ENCODE results near the gene PLA2G6.
"Not testable (repeated sequence)": the region's sequence is repeated elsewhere in the genome, so short reads cannot be mapped to it uniquely, and the experiment has no call there.

Gene PLA2G6

GRCh38 chr22:38129021-38129420 lies 52.6 kb downstream of the PLA2G6 start:
- FAIRE-seq = no peak

- no peak for FAIRE-seq
Measured at GRCh38 chr22:38127869-38128268, 53.8 kb downstream of the PLA2G6 start.

GRCh38 chr22:38126928-38127668 lies 54.5 kb downstream of the PLA2G6 start:
- FAIRE-seq = no peak

GRCh38 chr22:38125751-38126201 lies 55.9 kb downstream of the PLA2G6 start:
- no peak for FAIRE-seq

GRCh38 chr22:38125038-38125610 lies 56.5 kb downstream of the PLA2G6 start:
- FAIRE-seq = no peak

GRCh38 chr22:38124236-38124974 lies 57.2 kb downstream of the PLA2G6 start:
- FAIRE-seq = no peak

- no peak for FAIRE-seq
Measured at GRCh38 chr22:38122616-38123015, 59.0 kb downstream of the PLA2G6 start.

GRCh38 chr22:38120359-38121110 lies 61.1 kb downstream of the PLA2G6 start:
- no peak for FAIRE-seq

- FAIRE-seq = not testable (repeated sequence)
Measured at GRCh38 chr22:38118747-38119146, 62.9 kb downstream of the PLA2G6 start.

- FAIRE-seq = no peak
Measured at GRCh38 chr22:38118182-38118581, 63.4 kb downstream of the PLA2G6 start.

GRCh38 chr22:38117556-38117955 lies 64.1 kb downstream of the PLA2G6 start:
- FAIRE-seq = not testable (repeated sequence)

- FAIRE-seq = no peak
Measured at GRCh38 chr22:38115423-38116205, 66.0 kb downstream of the PLA2G6 start.

- FAIRE-seq = no peak
Measured at GRCh38 chr22:38114484-38115398, 66.9 kb downstream of the PLA2G6 start.

- no peak for FAIRE-seq
Measured at GRCh38 chr22:38112381-38112780, 69.2 kb downstream of the PLA2G6 start.

- FAIRE-seq = no peak
Measured at GRCh38 chr22:38111925-38112355, 69.7 kb downstream of the PLA2G6 start.

- no peak for FAIRE-seq
Measured at GRCh38 chr22:38110863-38111852, 70.5 kb downstream of the PLA2G6 start.

GRCh38 chr22:38110008-38110862 lies 71.4 kb downstream of the PLA2G6 start, which contains the start of gene BAIAP2L2:
Gene BAIAP2L2 (minus strand): TSS chr22:38110684. CDS start chr22:38110525, 159 bp downstream.
- FAIRE-seq = no peak

- FAIRE-seq = no peak
Measured at GRCh38 chr22:38109371-38110001, 72.1 kb downstream of the PLA2G6 start.
